Calu3 (cell line): ENCODE data around the gene MTM1. TPM values are rescaled to one million over a fixed set of nuclear protein-coding genes. Genes with fewer than 3 reads are reported as not detected.

Experiments
- BruUV-seq: library from RNA; stranded (reverse); fragments of 400-500 nt; replicated peaks from 2 replicates; lab custom pipeline; 2021; lab: Mats Ljungman, UMichigan
- CTCF ChIA-PET: fragments of 300-600 bp; sonication (Branson Sonifier 250); formaldehyde crosslinking; loops from one replicate; lab custom pipeline; 2022; ENCODE audit warnings: antibody characterized with exemption; lab: Charles Lee
- DNase-seq: peaks from one replicate; pipeline ENCODE4 v3.0.0; 2022
- H3K27ac Mint-ChIP-seq: one replicate; pipeline ENCODE4 v1.8.0; 2022; ENCODE audit warnings: mixed read lengths; ENCODE audit not compliant: unreplicated experiment
- H3K27me3 Mint-ChIP-seq: one replicate; pipeline ENCODE4 v1.8.0; 2022; ENCODE audit warnings: mixed read lengths; ENCODE audit not compliant: unreplicated experiment
- H3K36me3 Mint-ChIP-seq: one replicate; pipeline ENCODE4 v1.8.0; 2022; ENCODE audit warnings: mild to moderate bottlenecking, moderate library complexity, mixed read lengths; ENCODE audit not compliant: insufficient read depth, unreplicated experiment
- H3K4me1 Mint-ChIP-seq: one replicate; pipeline ENCODE4 v1.8.0; 2022; ENCODE audit warnings: mild to moderate bottlenecking, low read depth, mixed read lengths; ENCODE audit not compliant: unreplicated experiment
- H3K4me3 Mint-ChIP-seq: one replicate; pipeline ENCODE4 v1.8.0; 2022; ENCODE audit warnings: mild to moderate bottlenecking, low read depth, moderate library complexity, mixed read lengths; ENCODE audit not compliant: unreplicated experiment
- H3K9me3 Mint-ChIP-seq: one replicate; pipeline ENCODE4 v1.8.0; 2022; ENCODE audit warnings: low read depth, mixed read lengths; ENCODE audit not compliant: unreplicated experiment
- CTCF ChIP-seq: fragments of 200-600 bp; IDR thresholded peaks from one replicate; pipeline ENCODE4 v1.8.0; 2022; ENCODE audit warnings: antibody characterized with exemption; ENCODE audit not compliant: unreplicated experiment
- intact Hi-C: fragments of 100-400 bp; cut with micrococcal nuclease; formaldehyde crosslinking; loops from one replicate; pipeline ENCODE4 v1.10.0; 2022; ENCODE audit not compliant: unreplicated experiment
- total RNA-seq: library from RNA; stranded (reverse); gene quantifications from 2 replicates; pipeline ENCODE4 v1.2.3, GENCODE V29; 2022

Gene MTM1
- total RNA-seq, 1 experiment from 2014 or later = 13.2 TPM

- TF ChIP-seq CTCF = no peak
- H3K4me3 Mint-ChIP-seq = no peak overlapping the region
- H3K27ac Mint-ChIP-seq = no peak overlapping the region
- H3K9me3 Mint-ChIP-seq = no peaks in the 10 kb centered on the region
- H3K27me3 Mint-ChIP-seq = no peaks in the 10 kb centered on the region
- peak; percentile 24 for DNase-seq
- CTCF ChIA-PET = no interaction called here
- H3K36me3 Mint-ChIP-seq = no peaks in the 10 kb centered on the region
- intact Hi-C loops = no loop called here
- no TSS peak for BruUV-seq
- no peaks in the 10 kb centered on the region for H3K4me1 Mint-ChIP-seq
These were observed 95.9 kb downstream of the MTM1 start for GRCh38 chrX:150664290-150664689.

GRCh38 chrX:150676221-150676620, 107.8 kb downstream of the MTM1 start:
- CTCF ChIA-PET = no interaction called here
- no peak for TF ChIP-seq CTCF
- no peaks in the 10 kb centered on the region for H3K27me3 Mint-ChIP-seq
- H3K4me1 Mint-ChIP-seq = no peaks in the 10 kb centered on the region
- no peak overlapping the region for H3K27ac Mint-ChIP-seq
- no peak overlapping the region for H3K4me3 Mint-ChIP-seq
- BruUV-seq = no TSS peak
- peaks cover 2% of the 10 kb centered on the region for H3K9me3 Mint-ChIP-seq
- DNase-seq = no peak
- no peaks in the 10 kb centered on the region for H3K36me3 Mint-ChIP-seq
- intact Hi-C loops = no loop called here

GRCh38 chrX:150680974-150681373, 112.6 kb downstream of the MTM1 start:
- Mint-ChIP-seq H3K4me3 (no peak overlapping the region), H3K4me1 (no peaks in the 10 kb centered on the region), H3K9me3 (peaks cover 2% of the 10 kb centered on the region), H3K27me3 (no peaks in the 10 kb centered on the region), H3K36me3 (no peaks in the 10 kb centered on the region), H3K27ac (no peak overlapping the region)
- intact Hi-C loops = loop anchor here (5.0 to 10.0 kb wide), 2 partner anchors 316 to 719 kb away; partner anchors contain the start of gene MAMLD1
- peak; percentile 26 for DNase-seq
- TF ChIP-seq CTCF = peak; percentile 22
- no TSS peak for BruUV-seq
- CTCF ChIA-PET = no interaction called here

- intact Hi-C loops = loop anchor here (1.0 to 10.0 kb wide), 3 partner anchors 33 to 721 kb away; partner anchors contain the start of gene MAMLD1
- no peak overlapping the region for H3K27ac Mint-ChIP-seq
These were observed 114.7 kb downstream of the MTM1 start for GRCh38 chrX:150683112-150683511.

More at GRCh38 chrX:150683112-150683511, 114.7 kb downstream of the MTM1 start:
- H3K36me3 Mint-ChIP-seq = no peaks in the 10 kb centered on the region
- H3K4me3 Mint-ChIP-seq = no peak overlapping the region
- no peaks in the 10 kb centered on the region for H3K9me3 Mint-ChIP-seq
- CTCF ChIA-PET = interaction anchor here (1.1 to 1.2 kb wide), 2 partner anchors 32 to 35 kb away, joined by 4 read pairs; no protein-coding TSS in a partner anchor
- BruUV-seq = no TSS peak
- peaks cover 2% of the 10 kb centered on the region for H3K4me1 Mint-ChIP-seq
- DNase-seq = no peak
- TF ChIP-seq CTCF = no peak
- no peaks in the 10 kb centered on the region for H3K27me3 Mint-ChIP-seq
